Breast epithelium (tissue), 4 donors: ENCODE measurements around the gene PDCD2L. TPM values are rescaled to one million over a fixed set of nuclear protein-coding genes. Genes with fewer than 3 reads are reported as not detected.
"Not testable (repeated sequence)": the region's sequence is repeated elsewhere in the genome, so short reads cannot be mapped to it uniquely, and the experiment has no call there.

Source experiments
- DNase-seq, 2 donors: peaks; one replicate each; pipeline ENCODE4 v3.0.0-alpha.2; 2019; ENCODE audit warnings: low spot score in 2 of 2
- H3K27ac ChIP-seq, 2 donors: fragments of 200-600 bp; sonication (generic) in 1 of 2; one replicate each; pipeline ENCODE4 v1.5.1; 2016 to 2019; ENCODE audit warnings: mild to moderate bottlenecking in 1 of 2
- H3K27me3 ChIP-seq, 2 donors: fragments of 200-600 bp; sonication (generic) in 1 of 2; one replicate each; pipeline versions ENCODE4 v1.5.1 to v1.6.0; 2017 to 2019; ENCODE audit warnings: control low read depth in 1 of 2, mild to moderate bottlenecking in 1 of 2
- H3K36me3 ChIP-seq: fragments of 200-600 bp; one replicate; pipeline ENCODE4 v1.5.1; 2019
- H3K4me1 ChIP-seq, 2 donors: fragments of 200-600 bp; sonication (generic); one replicate each; pipeline ENCODE4 v1.5.1; 2016 to 2019; ENCODE audit warnings: control low read depth in 1 of 2
- H3K4me3 ChIP-seq, 3 donors: fragments of 200-600 bp; sonication (generic); 1 replicate in 2 of 3; 2 replicates in 1 of 3; pipeline ENCODE4 v1.5.1; 2016 to 2019; ENCODE audit warnings: mild to moderate bottlenecking in 3 of 3, moderate library complexity in 2 of 3
- H3K9me3 ChIP-seq, 2 donors: fragments of 200-600 bp; sonication (generic) in 1 of 2; one replicate each; pipeline ENCODE4 v1.5.1; 2016 to 2019; ENCODE audit warnings: control low read depth in 1 of 2
- POLR2A ChIP-seq: fragments of 450-650 bp; IDR thresholded peaks from one replicate; pipeline ENCODE4 v1.6.1; 2016; ENCODE audit warnings: antibody characterized with exemption, mild to moderate bottlenecking, moderate library complexity
- POLR2AphosphoS5 ChIP-seq, 3 donors: sonication (generic); formaldehyde crosslinking; IDR thresholded peaks; one replicate each; pipeline ENCODE4 v1.6.1; 2017; ENCODE audit warnings: antibody characterized with exemption in 3 of 3
- intact Hi-C: fragments of 100-400 bp; cut with DNase I; formaldehyde crosslinking; loops from one replicate; pipeline ENCODE4 v1.15.1; 2023; ENCODE audit warnings: low total_unique reads
- total RNA-seq, 3 donors: library from RNA; depleted of rRNA; stranded (reverse); fragments of >200 nt; gene quantifications; one replicate each; pipeline ENCODE4 v1.1.0, GENCODE V29; 2016
- TF ChIP-seq, protein P1 (sequence below), 3 donors: fragments of 450-650 bp; IDR thresholded peaks; one replicate each; pipeline ENCODE4 v1.5.1; 2016 to 2017; ENCODE audit warnings: antibody characterized with exemption in 3 of 3, mild to moderate bottlenecking in 3 of 3, moderate library complexity in 3 of 3

PDCD2L gene
- total RNA-seq, 3 donors from 2014 or later: 7.8 to 15.7 (median 10.9) TPM

DNA sequence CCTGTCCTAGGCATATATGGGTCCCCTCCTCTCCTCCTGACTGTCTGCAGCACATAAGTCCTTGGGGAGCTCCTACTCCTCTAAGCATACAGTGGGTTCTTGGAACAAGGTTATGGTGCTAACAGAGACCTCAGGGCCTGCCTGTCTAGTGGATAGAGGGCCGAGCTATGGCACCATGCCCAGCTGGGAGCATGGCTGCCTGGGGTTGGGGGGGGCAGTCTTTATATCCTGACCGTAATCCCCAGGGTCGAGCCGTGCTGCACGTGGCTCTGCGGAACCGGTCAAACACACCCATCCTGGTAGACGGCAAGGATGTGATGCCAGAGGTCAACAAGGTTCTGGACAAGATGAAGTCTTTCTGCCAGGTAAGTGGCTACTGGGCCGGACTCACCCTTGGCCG is 35.9 kb upstream of the PDCD2L start:
- Histone ChIP-seq H3K4me1 (peaks cover 0 to 4% of the 10 kb centered on the region in 2 donors), H3K36me3 (peaks cover 5% of the 10 kb centered on the region)
- TF ChIP-seq, protein P1, sequence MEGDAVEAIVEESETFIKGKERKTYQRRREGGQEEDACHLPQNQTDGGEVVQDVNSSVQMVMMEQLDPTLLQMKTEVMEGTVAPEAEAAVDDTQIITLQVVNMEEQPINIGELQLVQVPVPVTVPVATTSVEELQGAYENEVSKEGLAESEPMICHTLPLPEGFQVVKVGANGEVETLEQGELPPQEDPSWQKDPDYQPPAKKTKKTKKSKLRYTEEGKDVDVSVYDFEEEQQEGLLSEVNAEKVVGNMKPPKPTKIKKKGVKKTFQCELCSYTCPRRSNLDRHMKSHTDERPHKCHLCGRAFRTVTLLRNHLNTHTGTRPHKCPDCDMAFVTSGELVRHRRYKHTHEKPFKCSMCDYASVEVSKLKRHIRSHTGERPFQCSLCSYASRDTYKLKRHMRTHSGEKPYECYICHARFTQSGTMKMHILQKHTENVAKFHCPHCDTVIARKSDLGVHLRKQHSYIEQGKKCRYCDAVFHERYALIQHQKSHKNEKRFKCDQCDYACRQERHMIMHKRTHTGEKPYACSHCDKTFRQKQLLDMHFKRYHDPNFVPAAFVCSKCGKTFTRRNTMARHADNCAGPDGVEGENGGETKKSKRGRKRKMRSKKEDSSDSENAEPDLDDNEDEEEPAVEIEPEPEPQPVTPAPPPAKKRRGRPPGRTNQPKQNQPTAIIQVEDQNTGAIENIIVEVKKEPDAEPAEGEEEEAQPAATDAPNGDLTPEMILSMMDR (IDR thresholded peaks at IDR 0.05): no peak
- no peak for TF ChIP-seq POLR2A
- no peak for TF ChIP-seq POLR2AphosphoS5 (IDR thresholded peaks at IDR 0.05)

DNA sequence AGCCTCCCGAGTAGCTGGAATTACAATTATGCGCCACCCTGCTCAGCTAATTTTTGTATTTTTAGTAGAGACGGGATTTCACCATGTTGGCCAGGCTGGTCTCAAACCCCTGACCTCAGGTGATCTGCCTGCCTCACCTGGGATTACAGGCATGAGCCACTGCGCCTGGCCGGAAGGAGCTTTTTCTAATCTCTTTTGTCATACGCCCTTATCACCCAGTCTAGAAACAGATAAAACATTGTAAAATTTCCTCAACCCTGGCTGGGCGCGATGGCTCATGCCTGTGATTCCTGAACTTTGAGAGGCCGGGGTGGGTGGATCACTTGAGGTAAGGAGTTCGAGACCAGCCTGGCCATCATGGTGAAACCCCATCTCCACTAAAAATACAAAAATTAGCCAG is 35.0 kb upstream of the PDCD2L start:
- H3K36me3 ChIP-seq, intact Hi-C loops: not testable (repeated sequence)

More for the DNA sequence above, 35.9 kb upstream of the PDCD2L start:
- no peaks in the 10 kb centered on the region for H3K27me3 ChIP-seq
- no peak overlapping the region for H3K27ac ChIP-seq
- DNase-seq: no peak
- intact Hi-C loops: no loop called here
- no peaks in the 10 kb centered on the region for H3K9me3 ChIP-seq
- no peak overlapping the region for H3K4me3 ChIP-seq

DNA sequence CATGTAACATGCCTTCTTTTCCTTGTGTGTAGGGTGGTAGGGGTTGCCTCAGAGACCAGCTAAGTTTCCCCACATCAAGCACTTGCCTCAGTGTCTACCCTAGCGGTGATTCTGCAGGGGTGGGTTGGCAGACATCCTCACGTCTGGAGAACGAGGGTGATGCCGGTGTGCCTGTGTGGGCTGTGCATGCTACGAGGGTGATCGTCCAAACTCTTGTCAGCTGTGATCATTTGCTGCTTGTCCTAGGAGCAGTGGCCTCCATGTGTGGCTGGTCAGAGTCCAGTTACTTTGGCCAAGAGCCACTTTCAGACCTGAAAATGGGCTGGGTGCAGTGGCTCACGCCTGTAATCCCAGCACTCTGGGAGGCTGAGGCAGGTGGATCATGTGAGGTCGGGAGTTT is 34.1 kb upstream of the PDCD2L start:
- TF ChIP-seq POLR2A (no peak), POLR2AphosphoS5 (IDR thresholded peaks at IDR 0.05) (no peak)
- TF ChIP-seq, protein P1 (IDR thresholded peaks at IDR 0.05): no peak
- peaks cover 0 to 4% of the 10 kb centered on the region in 2 donors for H3K4me1 ChIP-seq
- H3K9me3 ChIP-seq: no peaks in the 10 kb centered on the region
- no peak overlapping the region for H3K27ac ChIP-seq
- no peak overlapping the region for H3K4me3 ChIP-seq
- intact Hi-C loops: no loop called here
- no peaks in the 10 kb centered on the region for H3K27me3 ChIP-seq
- H3K36me3 ChIP-seq: peaks cover 5% of the 10 kb centered on the region
- DNase-seq: no peak

More for the DNA sequence above, 35.0 kb upstream of the PDCD2L start:
- not testable (repeated sequence) for H3K4me3 ChIP-seq, H3K27me3 ChIP-seq, H3K27ac ChIP-seq, DNase-seq, H3K9me3 ChIP-seq, H3K4me1 ChIP-seq

DNA sequence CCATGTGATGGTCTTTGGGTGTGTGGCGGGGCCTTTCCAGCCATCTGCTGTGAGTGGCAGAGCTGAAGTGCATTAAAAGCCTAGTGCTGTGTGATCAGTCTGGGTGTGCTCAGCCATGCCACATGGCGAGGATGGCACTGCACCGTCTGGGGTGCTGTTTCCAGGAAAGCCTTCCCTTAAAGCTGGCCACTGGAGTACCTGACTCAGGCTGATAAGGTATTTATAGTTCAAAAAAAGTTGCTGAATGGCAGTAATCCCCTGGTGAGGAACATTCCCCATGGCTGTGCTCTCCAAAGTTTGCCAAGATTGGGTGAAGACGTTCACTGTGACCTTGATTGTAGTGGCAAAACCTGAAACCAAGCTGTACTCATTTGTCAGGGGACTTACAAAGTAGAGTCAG is 33.2 kb upstream of the PDCD2L start:
- Histone ChIP-seq H3K9me3 (no peaks in the 10 kb centered on the region), H3K4me3 (no peak overlapping the region), H3K27ac (no peak overlapping the region), H3K36me3 (peaks cover 5% of the 10 kb centered on the region), H3K27me3 (no peaks in the 10 kb centered on the region), H3K4me1 (peaks cover 0 to 4% of the 10 kb centered on the region in 2 donors)
- TF ChIP-seq POLR2A: no peak
- TF ChIP-seq, protein P1 (IDR thresholded peaks at IDR 0.05): no peak
- TF ChIP-seq POLR2AphosphoS5 (IDR thresholded peaks at IDR 0.05): no peak
- intact Hi-C loops: no loop called here
- no peak for DNase-seq

DNA sequence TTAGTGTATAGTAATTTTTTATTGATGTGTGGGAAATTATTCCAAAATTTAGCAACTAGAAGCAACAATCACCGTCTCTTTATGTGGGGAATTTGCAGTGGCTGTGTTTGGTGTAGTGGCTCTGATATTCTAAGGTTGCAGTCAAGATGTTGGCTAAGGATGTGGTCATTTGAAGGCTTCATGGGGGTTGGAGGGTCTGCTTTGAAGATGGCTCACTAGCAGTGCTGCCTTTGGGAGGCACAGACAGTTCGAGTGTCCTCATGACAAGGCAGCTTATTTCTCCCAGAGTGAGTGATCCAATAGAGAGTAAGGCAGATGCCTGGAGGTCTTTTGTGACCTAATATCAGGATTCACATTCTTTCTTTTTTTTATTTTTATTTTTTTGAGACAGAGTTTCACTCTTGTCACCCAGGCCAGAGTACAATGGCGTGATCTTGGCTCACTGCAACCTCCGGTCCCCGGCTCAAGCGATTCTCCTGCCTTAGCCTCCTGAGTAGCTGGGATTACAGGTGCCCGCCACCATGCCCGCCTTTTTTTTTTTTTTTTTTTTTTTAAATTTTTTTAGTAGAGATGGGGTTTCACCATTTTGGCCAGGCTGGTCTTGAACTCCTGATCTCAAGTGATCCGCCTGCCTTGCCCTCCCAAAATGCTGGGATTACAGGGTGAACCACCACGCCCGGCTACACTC is 30.5 kb upstream of the PDCD2L start:
- intact Hi-C loops: no loop called here
- no peak overlapping the region for H3K4me3 ChIP-seq
- no peak for DNase-seq
- H3K36me3 ChIP-seq: peaks cover 5% of the 10 kb centered on the region
- TF ChIP-seq, protein P1 (IDR thresholded peaks at IDR 0.05): no peak
- no peak for TF ChIP-seq POLR2A
- no peaks in the 10 kb centered on the region for H3K9me3 ChIP-seq
- no peak overlapping the region for H3K27ac ChIP-seq
- H3K4me1 ChIP-seq: no peaks in the 10 kb centered on the region
- H3K27me3 ChIP-seq: no peaks in the 10 kb centered on the region
